SIG-M5 (cell line): Measurements from ENCODE around the gene APOA4.

Experiments used
- DNase-seq: peaks from one replicate; lab custom pipeline; 2025; lab: John Stamatoyannopoulos, UW

Gene APOA4

DNA sequence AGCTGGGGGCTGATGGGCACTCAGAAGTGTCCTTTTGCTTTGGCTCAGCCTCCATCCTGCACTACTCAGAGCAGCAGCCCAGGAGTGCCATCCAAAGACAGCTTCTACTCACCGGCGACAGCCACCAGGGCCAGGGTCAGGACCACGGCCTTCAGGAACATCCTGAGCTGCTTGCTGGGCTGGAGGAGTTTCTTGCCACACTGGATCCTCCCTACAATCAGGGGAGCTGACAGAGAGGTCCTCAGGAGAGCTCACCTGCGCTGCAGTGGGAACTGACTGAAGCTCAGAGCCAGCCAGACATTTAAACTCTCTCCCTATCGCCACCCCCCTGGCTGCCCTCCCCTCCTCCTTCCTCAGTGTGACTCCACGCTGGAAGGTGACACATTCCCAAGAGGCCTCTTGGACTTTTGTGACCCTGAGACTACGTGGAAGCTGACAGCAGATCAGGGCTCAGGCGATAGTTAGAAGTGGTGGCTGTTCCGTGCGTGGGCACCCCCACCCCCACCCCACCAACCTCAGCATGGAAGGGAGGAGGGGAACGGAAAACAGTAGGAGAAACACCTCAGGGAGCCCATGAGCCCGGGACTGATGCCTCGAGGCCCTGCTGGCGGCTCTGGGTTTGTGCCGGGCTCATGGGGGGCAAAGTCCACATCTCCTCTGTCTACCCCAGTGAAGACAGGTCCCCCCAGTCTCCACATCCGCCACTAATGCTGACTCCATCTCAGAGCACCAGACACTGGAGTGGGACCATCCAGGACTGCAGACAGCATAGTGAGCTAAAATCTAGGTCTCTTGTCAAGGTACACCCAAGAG is at the start of gene APOA4:
Gene APOA4, minus strand, starts transcription at position 274 of the 813 bp plus-strand sequence. Its CDS starts 113 bp downstream, at position 161.
- DNase-seq: no peak

DNA sequence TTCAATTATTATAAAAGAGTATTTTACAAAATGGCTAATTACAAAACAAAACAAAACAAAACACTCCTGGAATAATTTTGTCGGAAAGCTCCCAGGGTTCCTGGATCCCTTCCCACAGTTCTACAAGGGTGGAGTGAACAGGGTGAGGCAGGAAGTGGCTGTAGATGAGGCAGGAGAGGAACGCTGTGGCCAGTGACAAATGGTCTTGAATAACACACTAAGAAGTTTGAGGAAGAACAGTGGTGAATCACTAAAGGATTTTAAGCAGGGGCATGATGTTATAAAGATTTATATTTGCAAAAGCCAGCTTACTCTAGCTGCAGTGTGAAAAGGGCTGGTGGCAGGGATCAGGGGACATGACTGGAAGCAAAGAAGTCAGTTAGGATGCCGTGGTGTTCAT is 48.1 kb upstream of the APOA4 start:
- DNase-seq: no peak

DNA sequence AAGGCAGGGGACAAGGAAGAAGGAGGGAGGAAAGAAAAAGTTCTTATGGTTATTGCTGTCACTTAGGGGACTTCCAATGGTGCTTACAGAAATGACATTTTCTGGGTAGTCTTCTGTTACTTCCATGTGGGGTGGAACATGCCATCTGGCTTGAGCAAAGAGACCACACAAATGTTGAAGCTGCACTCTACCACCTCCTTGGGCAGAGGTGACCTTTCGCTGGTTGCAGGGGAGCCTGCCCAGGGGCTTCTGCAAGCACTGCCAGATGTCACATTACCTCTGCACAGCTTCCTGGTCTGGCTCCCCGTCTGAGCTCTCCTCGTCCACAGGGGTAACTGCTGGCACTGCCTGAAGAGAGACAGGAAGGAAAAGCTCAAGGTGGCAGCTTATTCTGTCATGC is 47.0 kb upstream of the APOA4 start:
- DNase-seq: no peak

DNA sequence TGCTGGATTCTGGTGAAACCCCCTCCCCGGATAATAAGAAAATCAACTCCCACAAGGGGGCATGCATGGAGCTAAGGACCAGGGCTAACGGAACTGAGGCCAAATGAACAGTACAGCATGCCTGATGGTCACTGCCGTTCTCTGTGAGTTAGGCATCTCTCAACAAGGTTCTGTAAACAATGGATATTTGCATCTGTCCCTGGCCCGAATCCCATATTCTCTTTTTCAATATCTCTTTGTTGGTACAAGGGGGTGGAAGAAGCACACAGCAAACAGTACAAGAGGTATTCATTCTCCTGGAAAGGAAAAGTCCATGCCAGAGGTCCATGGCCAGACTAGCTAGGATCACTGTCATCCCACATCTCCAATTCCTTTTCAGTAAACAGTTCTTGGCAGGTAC is 46.5 kb upstream of the APOA4 start:
- DNase-seq: no peak

DNA sequence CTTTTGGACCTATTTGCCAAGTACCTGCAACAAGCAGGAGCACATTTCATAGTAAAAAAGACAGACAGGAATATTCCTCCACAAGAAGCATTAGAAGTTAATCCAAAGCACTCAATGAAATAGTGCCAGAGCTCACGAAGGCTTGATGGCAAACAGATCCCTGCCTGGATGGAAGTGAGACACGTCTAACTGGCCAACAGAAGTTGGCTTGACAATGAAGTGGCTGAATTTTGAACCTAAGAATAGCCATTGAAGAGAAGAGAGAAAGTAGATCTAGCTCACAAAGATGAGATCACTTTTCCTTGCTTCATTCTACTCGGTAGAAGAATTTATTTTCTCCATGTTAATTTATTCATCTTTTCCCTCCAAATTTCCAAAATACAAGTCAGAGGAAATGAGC is 45.0 kb upstream of the APOA4 start:
- DNase-seq: no peak

DNA sequence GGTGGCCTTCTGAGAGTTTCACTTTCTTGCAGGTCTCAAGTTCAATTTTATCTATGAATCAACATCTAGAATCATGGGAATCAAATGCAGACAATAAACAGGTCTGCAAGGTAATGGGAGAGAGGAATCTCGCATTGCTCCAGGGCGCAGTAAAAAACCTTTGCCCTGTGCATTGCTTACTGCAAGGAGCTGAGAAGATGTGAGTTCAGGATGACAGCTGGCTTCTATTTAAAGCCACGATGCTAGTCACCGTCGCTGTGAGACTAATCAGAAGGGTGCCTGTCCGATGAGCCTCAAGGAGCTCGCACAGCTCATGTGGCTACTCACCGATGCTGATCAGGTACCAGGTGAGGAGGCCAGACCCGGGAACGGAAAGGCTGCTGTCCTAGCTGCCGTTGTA is 44.5 kb upstream of the APOA4 start:
- DNase-seq: no peak

DNA sequence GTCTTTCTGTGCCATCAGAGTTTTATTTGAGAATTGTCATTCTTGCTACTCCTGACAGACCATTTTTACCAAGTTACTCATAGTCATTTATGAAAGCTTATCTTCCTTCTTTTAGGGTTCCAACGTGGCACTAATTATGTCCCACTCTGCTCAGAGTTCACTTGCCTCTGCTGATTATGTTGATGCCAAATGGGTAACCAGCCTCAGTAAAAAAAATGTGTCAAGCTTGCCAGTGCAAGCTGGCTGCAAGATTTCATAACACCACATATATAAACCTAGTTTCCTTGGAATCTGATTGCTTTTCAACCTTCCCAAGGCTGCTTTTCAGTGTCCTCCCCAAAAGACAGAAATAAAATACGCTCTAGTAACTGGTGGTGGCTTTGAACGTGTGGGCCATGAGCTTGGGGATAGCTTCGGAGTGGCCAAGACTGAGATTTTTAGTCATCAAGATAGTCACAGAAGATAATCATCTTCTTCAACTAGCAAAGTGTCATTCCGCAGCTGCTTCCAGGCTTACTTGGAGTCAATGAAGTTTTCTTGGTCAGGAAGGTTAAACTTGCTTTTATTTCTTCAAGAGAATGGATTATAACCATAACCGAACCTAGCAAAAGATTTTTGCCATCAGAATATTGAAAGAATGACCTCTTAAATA is 43.8 kb upstream of the APOA4 start:
- no peak for DNase-seq

DNA sequence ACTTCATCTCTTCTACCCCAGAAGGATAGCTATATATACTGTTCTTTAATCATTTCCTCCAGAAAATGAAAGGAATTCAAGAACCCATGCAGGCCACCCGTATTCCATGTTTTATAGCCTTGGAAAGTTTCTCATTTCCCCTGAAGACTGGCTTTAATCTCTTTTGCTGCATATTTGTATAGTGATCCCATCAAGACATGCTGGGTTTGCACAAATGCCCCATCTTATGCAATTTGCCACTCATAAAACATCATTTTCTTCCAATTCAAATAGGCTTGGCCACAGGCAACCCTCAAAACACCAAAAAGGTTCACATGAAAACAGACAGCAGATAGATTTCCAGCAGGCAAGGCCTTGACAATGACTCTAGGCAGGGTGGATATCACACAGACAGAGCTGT is 42.6 kb upstream of the APOA4 start:
- no peak for DNase-seq

DNA sequence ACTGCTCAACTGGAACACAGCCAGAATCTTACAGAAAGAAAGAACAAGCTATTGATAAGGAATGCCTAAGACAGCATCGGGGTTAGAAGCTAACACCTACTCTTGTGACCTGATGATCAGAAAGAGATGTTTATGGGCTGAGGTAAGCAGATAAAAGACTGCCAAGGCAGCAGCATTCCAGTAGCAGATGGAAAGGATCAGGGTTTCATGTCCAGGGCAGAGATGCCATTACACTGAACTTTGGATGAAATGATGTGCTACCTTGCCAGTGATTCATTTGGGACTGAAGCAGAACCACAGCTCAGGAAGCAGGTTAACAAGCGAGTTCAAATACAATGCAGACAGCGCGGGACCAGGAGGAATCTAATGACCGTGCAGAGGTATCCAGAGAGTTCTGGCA is 41.4 kb upstream of the APOA4 start:
- no peak for DNase-seq

DNA sequence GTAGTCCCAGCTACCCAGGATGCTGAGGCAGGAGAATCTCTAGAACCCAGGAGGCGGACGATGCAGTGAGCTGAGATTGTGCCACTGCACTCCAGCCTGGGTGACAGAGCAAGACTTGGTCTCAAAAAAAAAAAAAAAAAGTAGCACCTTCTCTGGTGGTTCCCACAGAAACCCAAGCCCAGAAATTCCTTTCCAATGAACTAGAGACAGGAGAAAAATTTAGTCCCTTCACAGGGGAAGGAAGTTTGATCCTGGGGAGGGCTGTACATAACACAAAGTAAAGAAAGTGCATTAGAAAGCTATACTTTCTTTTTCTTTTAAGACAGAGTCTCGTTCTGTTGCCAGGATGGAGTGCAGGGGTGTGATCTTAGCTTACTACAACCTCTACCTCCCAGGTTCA is 39.8 kb upstream of the APOA4 start:
- DNase-seq: no peak

DNA sequence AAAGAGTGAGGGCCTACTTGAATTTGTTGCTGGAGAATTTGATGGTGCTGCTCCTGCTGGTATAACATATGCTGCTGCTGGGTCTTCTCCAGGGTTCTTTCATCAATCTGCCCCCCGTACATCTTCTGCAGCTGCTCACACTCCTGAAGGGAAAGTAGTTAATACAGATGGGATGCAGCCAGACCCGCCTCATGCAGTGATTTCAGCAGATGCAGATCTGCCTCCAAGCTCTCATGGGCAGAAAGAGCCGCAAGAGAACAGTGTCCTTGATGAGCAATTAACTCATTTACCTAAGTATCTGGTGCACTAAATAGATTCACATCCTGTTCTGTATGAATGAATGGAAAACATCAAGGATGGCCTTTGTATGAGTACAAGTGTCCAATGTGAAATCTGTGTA is 39.1 kb upstream of the APOA4 start:
- DNase-seq: no peak

DNA sequence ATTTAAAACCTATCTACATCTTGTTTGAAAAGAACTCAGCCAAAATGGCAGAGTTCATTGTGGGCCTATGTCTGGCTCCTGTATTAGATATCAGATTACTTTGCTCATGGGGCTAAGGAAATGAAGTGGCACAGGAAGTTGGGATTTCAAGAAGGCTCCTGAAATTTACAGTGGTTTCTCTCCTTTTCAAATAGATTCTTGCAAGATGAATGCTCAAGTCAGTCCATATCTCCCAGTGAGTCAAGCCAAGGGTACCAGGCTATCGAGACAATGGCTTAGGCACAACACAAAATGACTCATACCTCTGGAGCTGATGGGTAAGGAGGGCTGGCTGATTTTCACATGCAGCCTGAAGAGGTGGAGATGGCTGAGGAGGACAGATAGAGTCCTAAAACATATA is 38.4 kb upstream of the APOA4 start:
- DNase-seq: no peak

DNA sequence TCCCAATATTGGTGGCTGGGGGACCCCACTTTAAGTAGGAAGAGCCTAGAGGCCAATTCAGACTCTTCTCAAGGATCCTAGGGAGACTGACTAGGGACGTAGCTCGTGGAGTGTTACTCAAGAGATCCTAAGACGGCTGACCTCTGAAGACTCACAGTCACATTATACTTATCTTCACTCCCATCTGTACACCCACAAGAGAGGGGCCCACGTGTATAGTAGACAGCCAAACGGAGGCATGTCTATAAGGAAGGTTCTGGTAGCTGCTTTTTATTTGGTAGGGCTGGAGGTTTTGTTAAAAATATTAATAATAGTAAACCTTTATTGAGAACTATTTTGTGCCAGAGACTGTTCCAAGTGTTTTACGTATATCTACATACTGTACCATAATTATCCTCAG is 37.2 kb upstream of the APOA4 start:
- no peak for DNase-seq

DNA sequence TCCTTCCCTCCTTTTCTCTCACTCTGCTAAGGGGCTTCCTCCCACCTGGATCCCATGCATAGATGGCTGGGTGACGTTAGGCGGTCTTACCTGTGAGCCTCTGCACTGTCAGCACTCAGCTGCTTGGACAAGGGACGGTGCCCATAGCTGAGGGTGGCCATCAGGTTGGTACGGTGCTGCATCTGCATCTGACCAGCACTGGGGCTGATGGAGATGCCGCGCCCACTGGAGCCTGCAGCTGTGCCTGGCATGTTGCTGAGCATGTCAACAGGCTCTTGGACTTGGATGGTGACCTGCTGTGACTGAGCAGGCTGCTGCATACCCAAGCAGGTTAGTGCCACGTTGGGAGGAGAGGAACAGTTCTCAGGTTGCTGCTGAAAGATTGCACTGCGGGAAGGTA is 36.1 kb upstream of the APOA4 start:
- DNase-seq: no peak

DNA sequence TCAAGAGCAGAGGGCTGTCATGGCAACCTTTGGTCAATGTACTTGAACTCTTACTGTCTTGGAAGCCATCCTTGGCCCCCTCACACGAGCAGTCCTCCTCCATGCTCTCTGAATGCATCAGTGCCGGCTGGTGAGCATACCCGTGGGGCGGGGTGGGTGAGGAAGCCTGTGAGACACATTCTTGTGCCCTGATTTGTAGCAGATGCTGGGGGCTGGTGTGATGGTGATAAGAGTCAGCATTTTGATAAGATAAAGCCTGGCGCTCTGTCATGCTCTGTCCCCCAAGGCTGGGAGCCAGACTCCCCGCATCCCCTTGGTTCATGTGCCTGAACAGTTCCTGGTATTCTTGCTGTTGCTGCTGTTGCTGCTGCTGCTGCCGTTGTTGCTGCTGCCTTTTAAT is 34.8 kb upstream of the APOA4 start:
- no peak for DNase-seq

DNA sequence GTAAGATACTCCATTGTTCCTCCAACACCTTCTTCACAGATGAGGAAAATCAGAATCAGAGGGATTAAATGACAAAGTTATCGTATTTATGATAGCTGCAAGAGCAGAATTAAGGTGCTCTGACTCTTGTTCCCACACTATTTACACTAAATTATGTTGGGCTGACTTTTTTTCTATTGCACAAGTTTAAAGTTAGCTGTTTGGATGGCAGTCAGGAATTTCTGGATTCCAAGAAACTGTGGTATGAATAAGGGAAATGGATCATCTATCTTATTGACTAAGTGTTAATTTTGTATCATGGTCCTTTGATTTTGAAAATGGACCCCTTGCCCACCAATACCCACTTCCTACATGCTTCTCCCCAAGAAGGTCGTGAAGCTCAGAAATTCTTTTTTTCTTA is 34.2 kb upstream of the APOA4 start:
- no peak for DNase-seq

DNA sequence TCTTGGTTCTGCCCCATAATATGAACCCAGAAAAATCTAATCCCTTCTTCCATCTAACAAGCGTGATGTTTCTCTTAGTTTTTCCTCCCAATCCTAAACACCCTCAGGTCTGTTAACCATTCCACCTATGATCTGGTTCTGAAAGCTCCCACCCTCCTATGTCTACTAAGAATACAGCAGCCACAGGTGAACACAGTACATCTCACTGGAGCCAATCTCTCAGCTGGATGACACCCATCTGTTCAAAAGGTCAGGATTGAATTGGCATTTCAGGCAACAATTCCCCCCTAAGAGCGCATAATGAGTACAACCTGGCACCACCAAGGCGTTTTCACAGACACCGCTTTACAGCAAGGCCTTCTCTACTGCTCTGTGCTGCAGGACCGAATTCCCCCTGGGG is 33.3 kb upstream of the APOA4 start:
- no peak for DNase-seq

DNA sequence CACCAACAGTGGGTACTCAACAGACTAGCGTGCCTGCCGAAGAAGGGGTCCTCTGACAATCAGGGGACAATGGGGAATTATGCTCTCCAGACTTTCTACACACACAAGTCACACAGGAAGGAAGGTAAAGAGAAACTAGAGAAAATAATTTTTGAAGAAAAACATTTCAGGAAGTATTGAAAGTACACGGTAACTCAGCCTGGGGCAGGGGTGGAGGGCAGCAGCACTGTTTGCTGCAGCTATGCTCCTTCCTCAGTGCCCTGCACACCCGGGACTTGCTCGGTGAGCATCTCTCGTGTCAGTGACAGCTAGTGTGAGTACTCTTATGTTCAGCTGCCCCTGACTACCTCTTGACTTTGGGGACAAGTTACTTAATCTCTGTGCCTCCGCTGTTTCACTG is 32.3 kb upstream of the APOA4 start:
- DNase-seq: no peak

DNA sequence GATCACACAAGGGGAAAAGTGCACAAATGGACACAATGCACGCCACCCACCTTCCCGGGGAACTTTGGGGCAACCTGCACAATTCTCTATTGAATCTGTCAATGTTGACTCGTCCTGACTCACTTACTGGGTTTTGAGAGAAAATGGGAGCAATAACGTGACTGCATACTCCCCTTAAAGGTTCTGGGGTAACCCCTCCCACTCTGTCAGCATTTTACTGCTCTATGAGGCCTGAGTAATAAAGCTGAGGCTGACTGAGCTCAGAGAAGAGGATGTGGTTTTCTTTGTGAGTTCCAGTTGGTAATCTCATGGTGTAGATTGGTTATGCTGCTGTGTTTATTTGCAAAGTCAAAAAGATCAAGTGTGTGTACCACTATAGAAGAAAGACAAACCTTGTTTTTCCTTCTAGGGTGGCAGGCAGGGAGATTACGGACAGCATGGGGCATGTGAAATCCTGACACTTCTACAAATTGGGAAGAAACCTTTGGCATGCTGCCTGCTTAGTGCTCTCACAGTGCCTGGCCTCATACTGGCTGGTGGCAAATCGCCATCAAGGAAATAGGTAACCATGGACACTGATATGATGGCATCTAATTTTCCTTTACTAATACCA is 30.5 kb upstream of the APOA4 start:
- DNase-seq: peak; percentile 69

DNA sequence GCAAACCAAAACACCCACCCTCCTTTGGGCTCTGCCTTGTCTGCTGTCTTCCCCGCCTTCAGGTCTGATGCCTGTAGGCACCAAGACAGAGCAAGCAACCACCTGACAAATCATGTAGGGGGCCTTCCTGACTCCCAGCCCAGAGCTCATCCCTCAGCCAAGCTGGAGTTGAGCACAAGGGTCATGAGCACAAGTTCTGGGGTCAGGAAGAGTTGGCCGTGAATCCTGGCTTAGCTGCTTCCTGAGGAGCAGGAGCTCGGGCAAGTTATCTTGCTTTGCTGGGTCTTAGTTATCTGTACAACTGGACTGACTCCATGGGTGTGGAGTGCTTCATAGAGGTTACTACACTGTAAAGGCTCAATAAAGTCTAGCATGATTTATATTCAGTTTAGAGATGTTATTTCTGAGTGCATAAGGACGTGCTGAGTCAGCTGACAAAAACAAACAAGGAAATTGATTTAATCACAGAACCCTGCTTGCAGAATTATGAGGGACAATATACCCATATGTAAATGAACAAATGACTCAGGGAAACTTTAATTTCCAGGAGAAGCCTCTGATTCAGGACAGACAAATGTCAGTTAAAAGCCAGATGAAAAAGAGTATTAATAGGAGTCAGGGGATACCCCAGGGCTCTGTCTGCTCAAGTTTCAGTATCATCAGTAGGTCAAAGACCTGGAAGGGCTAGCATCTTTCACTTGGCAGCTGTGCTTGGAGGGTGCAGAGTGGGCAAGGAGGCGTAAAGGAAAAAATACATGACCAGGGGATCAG is 29.3 kb upstream of the APOA4 start:
- DNase-seq: no peak

DNA sequence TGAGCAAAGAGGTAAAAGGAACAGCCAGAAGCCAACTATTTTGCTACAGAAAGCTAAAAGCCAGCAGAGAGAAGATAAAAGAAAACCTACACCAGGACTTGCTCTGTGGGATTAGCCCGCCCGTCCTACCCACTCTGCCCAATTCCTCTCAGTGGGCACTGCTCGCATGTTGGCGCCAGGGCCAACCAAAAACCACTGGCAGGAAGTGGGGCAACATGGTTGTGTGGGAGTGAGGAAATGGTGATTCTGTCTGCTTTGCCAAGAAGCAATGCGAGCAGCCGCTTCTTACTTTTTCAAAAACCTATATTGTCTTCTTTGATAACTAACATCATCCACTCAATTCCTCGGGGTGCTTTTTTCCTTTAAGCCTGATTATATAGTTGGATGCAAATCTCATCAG is 28.5 kb upstream of the APOA4 start:
- DNase-seq: no peak

DNA sequence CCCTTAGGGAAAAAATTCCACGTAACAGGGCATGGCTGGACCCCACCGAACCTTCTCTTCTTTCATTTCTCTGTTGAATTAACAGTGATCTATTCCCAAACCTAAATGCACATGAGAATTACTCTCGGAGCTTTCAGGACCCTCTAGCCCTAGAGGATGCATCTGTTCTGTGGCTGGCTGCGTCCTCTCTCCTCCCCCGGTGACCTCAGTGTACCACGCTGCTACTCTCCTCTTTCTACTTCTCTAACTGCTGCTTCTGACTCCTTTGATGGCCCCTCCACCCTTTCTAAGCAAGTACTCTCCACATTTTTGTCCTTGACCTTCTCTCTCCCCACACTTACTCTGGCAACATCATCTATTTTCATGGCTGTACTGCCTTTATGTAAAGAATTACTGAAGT is 26.4 kb upstream of the APOA4 start:
- no peak for DNase-seq

DNA sequence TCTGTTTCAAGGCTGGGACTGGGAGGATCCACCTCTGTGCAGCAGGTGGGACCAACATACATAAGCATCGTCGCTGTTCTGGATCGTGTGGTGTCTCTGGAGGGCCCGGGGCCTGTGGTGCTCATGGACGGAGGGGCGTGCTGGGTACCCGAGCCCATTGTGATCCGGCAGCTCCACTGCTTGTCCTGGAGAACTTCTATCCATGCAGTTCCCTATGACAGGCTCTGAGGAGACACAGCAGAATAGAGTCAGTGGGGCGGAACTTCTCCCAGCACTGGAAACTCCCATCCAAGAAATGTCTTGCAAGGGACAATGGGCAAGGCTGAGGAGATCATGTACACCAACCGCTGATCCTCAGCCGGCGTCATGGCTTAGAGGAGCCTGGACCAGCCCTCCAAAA is 26.0 kb upstream of the APOA4 start:
- DNase-seq: no peak
